ENCODE results near the gene NKAIN4.

DNA sequence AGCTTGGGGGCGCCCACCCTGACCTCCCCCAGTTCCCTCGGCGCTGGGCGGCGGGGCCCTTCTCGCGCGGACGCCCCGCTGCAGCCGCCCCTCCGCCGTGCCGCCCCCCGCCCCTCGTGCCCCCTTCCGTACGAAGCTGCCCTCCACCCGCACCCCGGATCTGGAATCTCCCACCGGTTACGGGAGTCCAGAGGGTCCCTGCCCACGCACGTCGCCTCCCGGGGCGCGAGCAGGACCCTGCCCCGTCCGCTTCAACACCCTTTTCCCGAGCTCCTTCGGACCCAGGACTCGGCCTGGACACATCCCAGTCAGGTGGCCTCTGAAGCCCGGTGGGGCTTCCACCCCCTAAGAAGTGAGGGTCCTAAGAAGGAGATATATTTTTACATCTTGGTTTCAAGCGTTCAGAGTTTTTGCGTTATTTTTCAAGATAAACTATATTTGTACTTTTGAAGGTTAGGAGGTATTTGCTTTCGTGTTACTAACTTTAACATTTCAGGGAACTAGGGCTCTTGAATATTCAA is 18.9 kb upstream of the NKAIN4 start:
- TF ChIP-seq, protein P1, sequence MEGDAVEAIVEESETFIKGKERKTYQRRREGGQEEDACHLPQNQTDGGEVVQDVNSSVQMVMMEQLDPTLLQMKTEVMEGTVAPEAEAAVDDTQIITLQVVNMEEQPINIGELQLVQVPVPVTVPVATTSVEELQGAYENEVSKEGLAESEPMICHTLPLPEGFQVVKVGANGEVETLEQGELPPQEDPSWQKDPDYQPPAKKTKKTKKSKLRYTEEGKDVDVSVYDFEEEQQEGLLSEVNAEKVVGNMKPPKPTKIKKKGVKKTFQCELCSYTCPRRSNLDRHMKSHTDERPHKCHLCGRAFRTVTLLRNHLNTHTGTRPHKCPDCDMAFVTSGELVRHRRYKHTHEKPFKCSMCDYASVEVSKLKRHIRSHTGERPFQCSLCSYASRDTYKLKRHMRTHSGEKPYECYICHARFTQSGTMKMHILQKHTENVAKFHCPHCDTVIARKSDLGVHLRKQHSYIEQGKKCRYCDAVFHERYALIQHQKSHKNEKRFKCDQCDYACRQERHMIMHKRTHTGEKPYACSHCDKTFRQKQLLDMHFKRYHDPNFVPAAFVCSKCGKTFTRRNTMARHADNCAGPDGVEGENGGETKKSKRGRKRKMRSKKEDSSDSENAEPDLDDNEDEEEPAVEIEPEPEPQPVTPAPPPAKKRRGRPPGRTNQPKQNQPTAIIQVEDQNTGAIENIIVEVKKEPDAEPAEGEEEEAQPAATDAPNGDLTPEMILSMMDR (optimal IDR thresholded peaks at IDR 0.05 in 1 of 3, IDR thresholded peaks at IDR 0.05 in 1 of 3, conservative IDR thresholded peaks at IDR 0.05 in 1 of 3; ENCODE audit: extremely low read depth in 1 of 3, insufficient read depth in 2 of 3, low read length in 3 of 3) = no peak
- TF ChIP-seq EZH2 (IDR thresholded peaks at IDR 0.05; ENCODE audit: low read length) = no peak

Measured in keratinocyte (primary cell).